Fibroblast of lung (primary cell): ENCODE data around the gene DNAJC6. TPM values are rescaled to one million over a fixed set of nuclear protein-coding genes. Genes with fewer than 3 reads are reported as not detected.

Experiments used
- DNase-seq, 2 donors: peaks; one replicate each; pipeline versions ENCODE4 v3.0.0 to v3.0.0-alpha.2; 2010; ENCODE audit warnings: low read depth in 2 of 2
- H2AFZ ChIP-seq: 2 replicates; pipeline ENCODE4 v1.5.1; 2012; ENCODE audit warnings: low read length, control low read depth, inconsistent platforms
- H3K27ac ChIP-seq: 2 replicates; pipeline ENCODE4 v1.5.1; 2011; ENCODE audit warnings: low read length, control low read depth; ENCODE audit not compliant: insufficient read depth
- H3K27me3 ChIP-seq: 2 replicates; pipeline ENCODE4 v1.5.1; 2011; ENCODE audit warnings: mild to moderate bottlenecking, low read length; ENCODE audit not compliant: control insufficient read depth, insufficient read depth
- H3K36me3 ChIP-seq: 2 replicates; pipeline ENCODE4 v1.5.1; 2011; ENCODE audit warnings: low read length; ENCODE audit not compliant: control insufficient read depth, insufficient read depth
- H3K4me1 ChIP-seq: 2 replicates; pipeline ENCODE4 v1.5.1; 2011; ENCODE audit warnings: low read length; ENCODE audit not compliant: control insufficient read depth, insufficient read depth; ENCODE audit errors: extremely low read depth
- H3K4me2 ChIP-seq: 2 replicates; pipeline ENCODE4 v1.5.1; 2011; ENCODE audit warnings: low read length, control low read depth; ENCODE audit not compliant: insufficient read depth; ENCODE audit errors: extremely low read depth
- H3K4me3 ChIP-seq, 4 experiments: fragments of 200-600 bp in 1 of 4; sonication (generic) in 1 of 4; replicated peaks in 1 of 4; 2 replicates each; pipeline ENCODE4 v1.5.1; 2011 to 2016; ENCODE audit warnings: low read length in 4 of 4, low read depth in 3 of 4, mild to moderate bottlenecking in 3 of 4, control low read depth in 2 of 4, inconsistent platforms in 1 of 4, mixed read lengths in 1 of 4; ENCODE audit not compliant: insufficient read depth in 1 of 4; ENCODE audit errors: control extremely low read depth in 1 of 4
- H3K79me2 ChIP-seq: 2 replicates; pipeline ENCODE4 v1.5.1; 2012; ENCODE audit warnings: mild to moderate bottlenecking, low read length, inconsistent platforms; ENCODE audit not compliant: control insufficient read depth, insufficient read depth
- H3K9ac ChIP-seq: 2 replicates; pipeline ENCODE4 v1.5.1; 2011; ENCODE audit warnings: mild to moderate bottlenecking, low read length, control low read depth; ENCODE audit not compliant: insufficient read depth
- H3K9me3 ChIP-seq: 2 replicates; pipeline ENCODE4 v1.5.1; 2012; ENCODE audit warnings: low read depth, low read length; ENCODE audit not compliant: control insufficient read depth, insufficient read depth
- H4K20me1 ChIP-seq: 2 replicates; pipeline ENCODE4 v1.5.1; 2011; ENCODE audit warnings: low read length; ENCODE audit not compliant: control insufficient read depth, insufficient read depth; ENCODE audit errors: extremely low read depth
- CTCF ChIP-seq, 2 donors: IDR thresholded peaks in 1 of 2; conservative IDR thresholded peaks in 1 of 2; 1 replicate in 1 of 2; 2 replicates in 1 of 2; pipeline ENCODE4 v1.5.1; 2011 to 2012; ENCODE audit warnings: low read length in 2 of 2, control low read depth in 1 of 2, inconsistent platforms in 1 of 2, low read depth in 1 of 2, mild to moderate bottlenecking in 1 of 2
- EZH2 ChIP-seq: IDR thresholded peaks from 2 replicates; pipeline ENCODE4 v1.5.1; 2012; ENCODE audit warnings: low read length, control low read depth, mild to moderate bottlenecking; ENCODE audit errors: missing control alignments
- polyA plus RNA-seq, 2 donors: library from polyadenylated mRNA; depleted of rRNA in 1 of 2; stranded (reverse) in 1 of 2; unstranded in 1 of 2; fragments of >200 nt; gene quantifications; 2 replicates each; pipeline ENCODE4 v1.2.1, GENCODE V29; 2011 to 2012; ENCODE audit warnings: missing spikeins in 1 of 2
- total RNA-seq: library from RNA; depleted of rRNA; stranded (reverse); fragments of >200 nt; gene quantifications from 2 replicates; pipeline ENCODE4 v1.2.1, GENCODE V29; 2014

Gene DNAJC6
- total and polyA plus RNA-seq, 2 donors (not counting 1 experiment from before 2014, with no cell fraction given) = 0.33 to 0.98 TPM

DNA sequence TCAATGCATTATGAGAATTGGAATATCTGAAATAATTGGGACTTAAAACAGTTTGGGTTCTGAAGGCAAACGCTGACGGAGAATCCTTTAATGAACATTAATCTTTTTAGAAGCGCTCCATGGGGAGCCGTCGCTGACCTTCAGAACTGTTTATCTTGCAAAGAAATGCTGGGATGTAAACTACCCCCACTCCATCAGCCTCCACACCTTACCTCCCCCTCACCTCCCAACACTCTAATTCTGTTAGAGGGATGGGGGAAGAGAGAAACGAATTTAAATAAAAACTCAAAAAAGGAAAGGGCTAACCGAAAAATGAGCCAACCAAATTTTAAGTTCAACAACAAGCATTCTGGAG lies 44.1 kb upstream of the DNAJC6 start:
- no peak for DNase-seq
- Histone ChIP-seq H2AFZ (no peak overlapping the region), H3K4me2 (peak overlapping the region; percentile 82), H4K20me1 (no peaks in the 10 kb centered on the region), H3K4me1 (no peaks in the 10 kb centered on the region), H3K9me3 (no peaks in the 10 kb centered on the region), H3K27me3 (no peaks in the 10 kb centered on the region), H3K4me3 (peak overlapping the region; percentile 26 to 50 (median 40)), H3K79me2 (no peaks in the 10 kb centered on the region), H3K36me3 (no peaks in the 10 kb centered on the region), H3K27ac (no peak overlapping the region), H3K9ac (no peak overlapping the region)
- no peak for TF ChIP-seq EZH2
- TF ChIP-seq CTCF (conservative IDR thresholded peaks at IDR 0.05 in 1 of 2, IDR thresholded peaks at IDR 0.05 in 1 of 2; ENCODE audit: low read depth in 1 of 2, low read length in 2 of 2) = no peak

- Histone ChIP-seq H2AFZ (peak overlapping the region; percentile 36), H3K27ac (no peak overlapping the region), H3K36me3 (no peaks in the 10 kb centered on the region), H3K4me2 (peak overlapping the region; percentile 74), H3K4me1 (no peaks in the 10 kb centered on the region), H3K27me3 (no peaks in the 10 kb centered on the region), H3K4me3 (peak overlapping the region; percentile 26 to 50 (median 40)), H3K9ac (no peak overlapping the region), H3K9me3 (no peaks in the 10 kb centered on the region), H3K79me2 (no peaks in the 10 kb centered on the region), H4K20me1 (no peaks in the 10 kb centered on the region)
- peak; percentile 32 to 34 for DNase-seq
- TF ChIP-seq CTCF (conservative IDR thresholded peaks at IDR 0.05 in 1 of 2, IDR thresholded peaks at IDR 0.05 in 1 of 2; ENCODE audit: low read depth in 1 of 2, low read length in 2 of 2) (peak in 1 of 2 donors; percentile 36), EZH2 (no peak)
Measured at GRCh38 chr1:65265651-65266351, 43.5 kb upstream of the DNAJC6 start.

DNA sequence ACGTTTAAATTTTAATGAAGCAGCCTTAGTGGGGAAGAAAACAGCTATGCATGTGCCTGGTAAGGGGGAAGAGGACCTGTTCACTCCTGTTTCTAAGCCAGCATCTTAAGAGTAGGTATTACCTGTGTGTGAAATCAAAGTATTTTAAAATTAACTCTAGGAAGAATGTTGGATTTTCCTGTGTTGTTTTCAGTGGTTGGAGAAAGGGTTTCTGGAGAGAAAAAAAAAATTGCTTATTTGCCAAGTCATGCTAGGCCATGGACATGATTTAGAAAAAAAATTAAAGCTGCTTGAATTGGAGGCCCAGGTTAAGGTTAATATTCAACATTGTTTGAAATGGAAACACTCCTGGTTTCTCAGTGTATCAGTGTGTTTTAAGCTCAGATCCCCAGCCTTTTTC lies 42.9 kb upstream of the DNAJC6 start:
- no peaks in the 10 kb centered on the region for H3K36me3 ChIP-seq
- H4K20me1 ChIP-seq = no peaks in the 10 kb centered on the region
- H3K9me3 ChIP-seq = no peaks in the 10 kb centered on the region
- no peak for TF ChIP-seq CTCF (conservative IDR thresholded peaks at IDR 0.05 in 1 of 2, IDR thresholded peaks at IDR 0.05 in 1 of 2; ENCODE audit: low read depth in 1 of 2, low read length in 2 of 2)
- TF ChIP-seq EZH2 = no peak
- H3K4me1 ChIP-seq = no peaks in the 10 kb centered on the region
- no peak overlapping the region for H3K27ac ChIP-seq
- no peak overlapping the region for H3K4me3 ChIP-seq
- no peak overlapping the region for H3K9ac ChIP-seq
- no peak for DNase-seq
- no peaks in the 10 kb centered on the region for H3K27me3 ChIP-seq
- H3K4me2 ChIP-seq = no peak overlapping the region
- H2AFZ ChIP-seq = no peak overlapping the region
- no peaks in the 10 kb centered on the region for H3K79me2 ChIP-seq
